Measurements from ENCODE around the gene B3GNT3. TPM values are rescaled to one million over a fixed set of nuclear protein-coding genes. Genes with fewer than 3 reads are reported as not detected.

B3GNT3 gene
- total RNA-seq, 1 experiment from 2014 or later, result 1.9 TPM

GRCh38 chr19:17754634-17755442, 40.1 kb upstream of the B3GNT3 start (continued):
- TF ChIP-seq ERG (CRISPR knock-in tag; IDR thresholded peaks at IDR 0.05), result no peak
- no peak for TF ChIP-seq CBFB (CRISPR knock-in tag; IDR thresholded peaks at IDR 0.05; ENCODE audit: low read depth)
- no peak for TF ChIP-seq PRRX2 (CRISPR knock-in tag; IDR thresholded peaks at IDR 0.05)
- TF ChIP-seq IRF1 (CRISPR knock-in tag; IDR thresholded peaks at IDR 0.05), result no peak
- TF ChIP-seq FOXP1 (CRISPR knock-in tag; IDR thresholded peaks at IDR 0.05; ENCODE audit: borderline replicate concordance), result no peak
- TF ChIP-seq ELF4 (CRISPR knock-in tag; IDR thresholded peaks at IDR 0.05; ENCODE audit: low read depth), result no peak
- TF ChIP-seq USF1 (CRISPR knock-in tag; IDR thresholded peaks at IDR 0.05), result no peak
- TF ChIP-seq RORB (CRISPR knock-in tag; IDR thresholded peaks at IDR 0.05), result no peak
- no peak for TF ChIP-seq ZNF138 (CRISPR knock-in tag; conservative IDR thresholded peaks at IDR 0.05)

- DNase-seq (ENCODE audit: low spot score) (no peak), ATAC-seq (no peak)
- ChIA-PET CTCF (interaction anchor here (0.6 to 3.4 kb wide), 12 partner anchors 10 to 259 kb away, joined by 3 to 48 read pairs (median 4); partner anchors contain the start of gene RPL18A), POLR2A (interaction anchor here (0.6 to 0.9 kb wide), 2 partner anchors 11 to 336 kb away, joined by 3 read pairs; partner anchors contain the start of gene MVB12A)
- H3K27me3 Mint-ChIP-seq (ENCODE audit: low read depth), result no peaks in the 10 kb centered on the region; the same call in 1 of the 2 replicates
- peaks cover 25% of the 10 kb centered on the region for H3K4me1 Mint-ChIP-seq
- TF ChIP-seq HMGXB4 (CRISPR knock-in tag; IDR thresholded peaks at IDR 0.05) (no peak), MAX (CRISPR knock-in tag; IDR thresholded peaks at IDR 0.05) (no peak), HMGA2 (CRISPR knock-in tag; IDR thresholded peaks at IDR 0.05) (no peak), ZNF219 (CRISPR knock-in tag; IDR thresholded peaks at IDR 0.05; ENCODE audit: borderline replicate concordance) (no peak), SP1 (CRISPR knock-in tag; conservative IDR thresholded peaks at IDR 0.05) (no peak), ZNF512 (CRISPR knock-in tag; IDR thresholded peaks at IDR 0.05; ENCODE audit: borderline replicate concordance) (no peak), NFE2L1 (CRISPR knock-in tag; IDR thresholded peaks at IDR 0.05) (no peak), JAZF1 (CRISPR knock-in tag; IDR thresholded peaks at IDR 0.05) (no peak), ZBTB21 (CRISPR knock-in tag; IDR thresholded peaks at IDR 0.05; ENCODE audit: borderline replicate concordance) (no peak), TP53 (CRISPR knock-in tag; IDR thresholded peaks at IDR 0.05) (no peak), SMAD3 (CRISPR knock-in tag; IDR thresholded peaks at IDR 0.05; ENCODE audit: borderline replicate concordance) (no peak), ETV6 (CRISPR knock-in tag; IDR thresholded peaks at IDR 0.05) (no peak), MLX (CRISPR knock-in tag; IDR thresholded peaks at IDR 0.05) (no peak), TEAD4 (CRISPR knock-in tag; IDR thresholded peaks at IDR 0.05) (no peak)
- peaks cover 2% of the 10 kb centered on the region; the same call in 1 of the 2 replicates for H3K36me3 Mint-ChIP-seq
- no peak overlapping the region for H3K4me3 Mint-ChIP-seq
- H3K27ac Mint-ChIP-seq, result no peak overlapping the region
- H3K9me3 Mint-ChIP-seq, result no peaks in the 10 kb centered on the region
These were observed 39.5 kb upstream of the B3GNT3 start for GRCh38 chr19:17755443-17755890.

All from WTC11 (cell line).